ENCODE results near the gene F2R. TPM values are rescaled to one million over a fixed set of nuclear protein-coding genes. Genes with fewer than 3 reads are reported as not detected.
"Not testable (repeated sequence)": the region's sequence is repeated elsewhere in the genome, so short reads cannot be mapped to it uniquely, and the experiment has no call there.

The F2R gene
- total RNA-seq, 1 donor from 2014 or later = 42.4 TPM

GRCh38 chr5:76673125-76673524 lies 42.8 kb upstream of the F2R start:
- H3K27ac Mint-ChIP-seq (ENCODE audit: unreplicated experiment) = no peak overlapping the region
- H3K36me3 Mint-ChIP-seq (ENCODE audit: low read depth) = peaks cover 5% of the 10 kb centered on the region
- no peak for DNase-seq (ENCODE audit: low read depth, low spot score)
- H3K4me3 Mint-ChIP-seq = no peak overlapping the region
- H3K9me3 Mint-ChIP-seq = no peaks in the 10 kb centered on the region
- no peaks in the 10 kb centered on the region for H3K4me1 Mint-ChIP-seq
- H3K27me3 Mint-ChIP-seq (ENCODE audit: low read depth) = no peaks in the 10 kb centered on the region
- TF ChIP-seq CTCF (conservative IDR thresholded peaks at IDR 0.05) = no peak

GRCh38 chr5:76674330-76675066 lies 41.4 kb upstream of the F2R start:
- no peak for TF ChIP-seq CTCF (conservative IDR thresholded peaks at IDR 0.05)
- no peaks in the 10 kb centered on the region for H3K27me3 Mint-ChIP-seq (ENCODE audit: low read depth)
- DNase-seq (ENCODE audit: low read depth, low spot score) = no peak

GRCh38 chr5:76675364-76675763 lies 40.6 kb upstream of the F2R start:
- H3K27me3 Mint-ChIP-seq (ENCODE audit: low read depth) = no peaks in the 10 kb centered on the region
- no peaks in the 10 kb centered on the region for H3K36me3 Mint-ChIP-seq (ENCODE audit: low read depth)
- no peak for TF ChIP-seq CTCF (conservative IDR thresholded peaks at IDR 0.05)
- H3K4me3 Mint-ChIP-seq = no peak overlapping the region
- no peak for DNase-seq (ENCODE audit: low read depth, low spot score)
- H3K4me1 Mint-ChIP-seq = no peaks in the 10 kb centered on the region
- H3K27ac Mint-ChIP-seq (ENCODE audit: unreplicated experiment) = no peak overlapping the region
- no peaks in the 10 kb centered on the region for H3K9me3 Mint-ChIP-seq

More at GRCh38 chr5:76674330-76675066, 41.4 kb upstream of the F2R start:
- Mint-ChIP-seq H3K36me3 (ENCODE audit: low read depth) (peaks cover under 1% of the 10 kb centered on the region), H3K4me1 (no peaks in the 10 kb centered on the region), H3K27ac (ENCODE audit: unreplicated experiment) (no peak overlapping the region), H3K4me3 (no peak overlapping the region), H3K9me3 (no peaks in the 10 kb centered on the region)

- Mint-ChIP-seq H3K27ac (ENCODE audit: unreplicated experiment) (no peak overlapping the region), H3K9me3 (no peaks in the 10 kb centered on the region), H3K4me3 (no peak overlapping the region), H3K36me3 (ENCODE audit: low read depth) (no peaks in the 10 kb centered on the region), H3K4me1 (no peaks in the 10 kb centered on the region), H3K27me3 (ENCODE audit: low read depth) (no peaks in the 10 kb centered on the region)
- no peak for DNase-seq (ENCODE audit: low read depth, low spot score)
- no peak for TF ChIP-seq CTCF (conservative IDR thresholded peaks at IDR 0.05)
Observed at GRCh38 chr5:76677849-76678472, 38.0 kb upstream of the F2R start.

DNA sequence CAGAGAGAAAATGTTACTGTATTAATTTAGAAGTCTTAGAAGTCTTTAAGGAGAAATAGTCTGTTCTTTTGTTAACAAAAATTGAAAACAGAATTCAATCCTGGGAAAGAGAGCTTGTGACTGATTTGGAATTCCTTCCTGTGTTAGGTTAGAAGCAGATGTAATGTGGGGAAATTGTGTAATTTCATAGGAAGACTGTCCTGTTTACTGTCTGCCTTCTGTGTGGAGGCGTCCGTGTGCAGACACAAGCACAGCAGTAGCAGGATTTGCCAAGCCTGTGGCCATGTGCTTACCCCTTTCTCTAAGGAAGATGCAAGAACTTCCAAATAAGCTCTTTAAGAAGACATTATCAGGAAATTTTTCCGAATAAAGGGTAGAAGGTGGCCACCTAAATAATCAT lies 36.7 kb upstream of the F2R start:
- Mint-ChIP-seq H3K27me3 (ENCODE audit: low read depth) (no peaks in the 10 kb centered on the region), H3K36me3 (ENCODE audit: low read depth) (no peaks in the 10 kb centered on the region), H3K9me3 (no peaks in the 10 kb centered on the region), H3K4me1 (peaks cover 5% of the 10 kb centered on the region), H3K4me3 (no peak overlapping the region), H3K27ac (ENCODE audit: unreplicated experiment) (no peak overlapping the region)
- no peak for TF ChIP-seq CTCF (conservative IDR thresholded peaks at IDR 0.05)
- no peak for DNase-seq (ENCODE audit: low read depth, low spot score)

DNA sequence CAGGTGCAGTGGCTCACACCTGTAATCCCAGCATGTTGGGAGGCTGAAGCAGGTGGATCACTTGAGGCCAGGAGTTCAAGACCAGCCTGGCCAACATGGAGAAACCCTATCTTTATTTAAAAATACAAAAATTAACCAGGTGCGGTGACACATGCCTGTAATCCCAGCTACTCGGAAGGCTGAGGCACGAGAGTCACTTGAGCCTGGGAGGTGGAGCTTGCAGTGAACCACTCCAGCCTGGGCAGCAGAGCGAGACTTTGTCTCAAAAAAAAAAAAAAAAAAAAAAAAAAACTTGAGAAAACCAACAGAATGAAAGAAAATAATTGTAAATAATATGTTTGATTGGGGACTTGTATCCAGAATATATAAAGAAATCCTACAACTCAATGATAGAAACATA lies 35.1 kb upstream of the F2R start:
- not testable (repeated sequence) for H3K9me3 Mint-ChIP-seq; DNase-seq (ENCODE audit: low read depth, low spot score); H3K27me3 Mint-ChIP-seq (ENCODE audit: low read depth); H3K27ac Mint-ChIP-seq (ENCODE audit: unreplicated experiment); H3K36me3 Mint-ChIP-seq (ENCODE audit: low read depth); H3K4me3 Mint-ChIP-seq
- H3K4me1 Mint-ChIP-seq = peaks cover 11% of the 10 kb centered on the region

Measured in neural crest cell (in vitro differentiated cells).